ENCODE results near the gene EEF2K.

DNA sequence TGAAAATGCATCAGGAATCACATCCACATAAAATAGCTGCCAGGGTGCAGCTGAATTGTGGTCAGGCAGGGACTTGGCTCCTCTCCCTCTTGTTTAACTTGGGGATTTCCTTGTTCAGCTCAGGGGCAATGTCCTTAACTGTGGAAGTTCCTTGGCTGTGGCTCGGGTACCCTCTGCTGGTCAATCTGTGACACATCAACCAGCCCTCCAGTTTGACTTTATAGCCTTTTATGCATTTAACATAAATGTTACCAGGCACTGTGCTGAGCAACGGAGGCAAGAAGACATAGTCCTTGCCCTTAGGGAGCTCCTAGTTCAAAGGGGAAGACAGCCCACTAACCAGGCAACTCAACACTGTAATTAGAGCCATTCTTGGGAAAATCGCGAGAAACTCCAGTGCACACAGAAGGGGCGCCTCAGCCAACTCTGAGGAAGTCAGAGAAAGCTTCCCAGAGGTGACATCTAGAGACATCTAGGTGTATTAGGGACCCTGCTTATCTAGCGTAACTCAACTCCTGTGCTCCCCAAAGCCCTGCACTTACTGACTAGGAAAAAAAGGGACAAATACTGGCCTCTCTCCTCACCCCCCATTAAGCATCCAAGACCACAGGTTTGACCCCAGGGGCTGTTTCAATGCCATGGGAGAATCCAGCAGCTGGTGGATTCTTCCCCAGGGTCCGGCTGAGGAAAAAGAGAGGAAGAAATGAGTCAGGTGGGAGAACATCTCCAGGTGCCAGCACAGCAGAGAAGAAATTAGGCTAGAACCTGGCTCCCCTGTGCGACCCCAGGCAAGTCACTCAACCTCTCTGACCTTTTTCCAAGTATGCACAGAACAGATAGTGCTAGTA lies 17.3 kb upstream of the EEF2K start:
- TF ChIP-seq, protein P1, sequence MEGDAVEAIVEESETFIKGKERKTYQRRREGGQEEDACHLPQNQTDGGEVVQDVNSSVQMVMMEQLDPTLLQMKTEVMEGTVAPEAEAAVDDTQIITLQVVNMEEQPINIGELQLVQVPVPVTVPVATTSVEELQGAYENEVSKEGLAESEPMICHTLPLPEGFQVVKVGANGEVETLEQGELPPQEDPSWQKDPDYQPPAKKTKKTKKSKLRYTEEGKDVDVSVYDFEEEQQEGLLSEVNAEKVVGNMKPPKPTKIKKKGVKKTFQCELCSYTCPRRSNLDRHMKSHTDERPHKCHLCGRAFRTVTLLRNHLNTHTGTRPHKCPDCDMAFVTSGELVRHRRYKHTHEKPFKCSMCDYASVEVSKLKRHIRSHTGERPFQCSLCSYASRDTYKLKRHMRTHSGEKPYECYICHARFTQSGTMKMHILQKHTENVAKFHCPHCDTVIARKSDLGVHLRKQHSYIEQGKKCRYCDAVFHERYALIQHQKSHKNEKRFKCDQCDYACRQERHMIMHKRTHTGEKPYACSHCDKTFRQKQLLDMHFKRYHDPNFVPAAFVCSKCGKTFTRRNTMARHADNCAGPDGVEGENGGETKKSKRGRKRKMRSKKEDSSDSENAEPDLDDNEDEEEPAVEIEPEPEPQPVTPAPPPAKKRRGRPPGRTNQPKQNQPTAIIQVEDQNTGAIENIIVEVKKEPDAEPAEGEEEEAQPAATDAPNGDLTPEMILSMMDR (IDR thresholded peaks at IDR 0.05 in 4 of 5, conservative IDR thresholded peaks at IDR 0.05 in 1 of 5), result peak; percentile 65 to 83 (median 74)
- TF ChIP-seq POLR2A (IDR thresholded peaks at IDR 0.05), result no peak

Measured in gastrocnemius medialis (tissue), 4 donors.